HG02970 (cell line): ENCODE measurements around the gene ZC3H18.

Experiments
- ATAC-seq: cut with Tn5 transposase; IDR thresholded peaks from one replicate; pipeline ENCODE4 v1.9.1; 2021; ENCODE audit warnings: mild to moderate bottlenecking, moderate library complexity, moderate number of reproducible peaks; ENCODE audit not compliant: unreplicated experiment, low FRiP score

Gene ZC3H18

GRCh38 chr16:88650749-88651275 lies 80.6 kb downstream of the ZC3H18 start, which contains the start of gene CYBA:
CYBA (minus strand) TSS chr16:88651053; CDS start chr16:88651013, 40 bp downstream.
- peak; percentile 53 for ATAC-seq

DNA sequence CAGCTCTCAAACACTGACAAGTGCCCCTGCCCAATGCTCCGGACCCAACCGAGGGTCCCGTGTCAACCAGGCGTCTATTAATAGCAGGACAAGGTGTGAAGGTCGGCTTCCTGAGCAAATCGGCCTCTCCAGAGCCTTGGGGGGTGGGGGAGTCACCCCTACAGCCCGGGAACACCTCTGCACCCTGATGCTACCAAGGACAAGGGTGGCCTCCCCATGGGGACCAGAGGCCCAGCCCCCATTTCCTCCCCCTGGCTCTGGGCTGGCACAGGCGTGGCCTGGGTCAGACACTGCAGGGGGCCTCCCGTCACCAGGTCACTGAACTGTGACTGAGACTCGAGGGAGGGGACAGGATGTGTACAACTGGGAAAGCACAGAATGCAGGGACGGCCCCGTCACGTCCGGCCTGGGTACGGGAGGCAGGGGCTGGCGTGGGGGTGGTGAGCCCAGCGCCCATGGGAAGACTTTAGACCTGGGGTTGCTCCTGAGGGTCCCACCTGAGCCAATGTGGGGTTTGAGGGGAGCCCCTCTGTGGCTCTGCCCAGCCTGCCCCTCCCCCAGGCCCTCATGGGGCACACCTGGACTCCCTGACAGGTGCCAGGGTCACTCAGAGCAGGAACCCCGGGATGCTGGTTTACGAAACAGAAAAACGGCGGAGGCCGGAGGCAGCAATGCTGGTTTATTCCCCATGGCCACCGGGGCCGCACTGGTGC lies 81.2 kb downstream of the ZC3H18 start:
- peak; percentile 65 for ATAC-seq

- ATAC-seq = no peak
These were observed 82.0 kb downstream of the ZC3H18 start for GRCh38 chr16:88651989-88652761.

- ATAC-seq = no peak
These were observed 82.5 kb downstream of the ZC3H18 start for GRCh38 chr16:88652762-88653063.

DNA sequence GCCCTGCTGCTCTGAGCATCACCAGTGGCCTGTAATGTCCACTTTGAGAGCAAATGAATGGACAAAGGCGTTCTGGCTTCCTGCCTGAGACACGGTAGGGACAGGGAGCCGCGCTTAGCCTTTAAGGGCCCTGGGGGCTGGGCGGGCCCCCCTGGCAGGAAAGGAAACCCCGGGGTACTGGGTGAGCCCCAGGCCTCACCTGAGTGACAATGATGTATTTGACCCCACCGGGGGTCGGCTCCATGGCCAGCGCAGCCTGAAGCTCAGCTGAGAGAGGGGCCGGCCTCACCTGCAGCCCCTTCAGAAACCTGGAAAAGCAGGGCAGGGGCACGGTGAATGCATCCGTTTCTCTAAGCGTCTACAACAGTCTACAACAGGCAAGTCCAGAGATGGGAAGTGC lies 82.9 kb downstream of the ZC3H18 start:
- no peak for ATAC-seq

DNA sequence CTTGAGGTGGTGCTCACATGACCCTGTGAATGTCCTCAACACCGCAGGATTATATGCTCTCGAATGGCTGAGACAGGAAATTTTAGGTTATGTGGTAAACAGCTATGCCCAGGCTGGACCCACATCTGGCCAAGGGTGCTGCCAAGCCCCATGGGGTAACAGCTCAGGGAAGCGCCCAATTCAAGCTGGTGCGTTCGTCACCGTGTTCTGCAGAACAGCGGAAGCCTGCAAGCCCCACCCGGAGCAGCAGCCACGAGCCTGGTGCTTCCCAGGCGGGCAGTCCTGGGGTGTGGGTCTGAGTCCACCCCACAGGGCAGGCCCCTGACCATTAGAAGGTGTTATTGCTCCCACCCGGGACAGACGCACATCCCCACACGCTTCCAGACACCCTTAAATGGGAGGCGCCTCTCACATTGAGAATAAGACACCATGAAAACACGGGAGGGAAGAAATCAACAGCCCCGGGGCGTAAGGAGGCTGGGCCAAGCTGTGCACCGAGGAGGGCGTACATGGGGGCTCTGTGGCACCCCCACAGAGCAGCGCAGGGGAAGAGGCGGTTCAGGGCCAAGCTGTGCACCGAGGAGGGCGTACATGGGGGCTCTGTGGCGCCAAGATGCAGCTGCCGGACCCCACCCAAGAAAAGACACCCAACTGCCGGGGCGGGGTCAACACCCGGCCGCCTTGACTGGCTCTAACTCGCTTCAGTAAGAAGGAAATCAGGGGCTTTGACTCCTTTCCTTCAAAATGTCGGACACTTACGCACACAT lies 83.6 kb downstream of the ZC3H18 start:
- ATAC-seq = no peak

GRCh38 chr16:88654363-88655052 lies 84.3 kb downstream of the ZC3H18 start:
- ATAC-seq = no peak

DNA sequence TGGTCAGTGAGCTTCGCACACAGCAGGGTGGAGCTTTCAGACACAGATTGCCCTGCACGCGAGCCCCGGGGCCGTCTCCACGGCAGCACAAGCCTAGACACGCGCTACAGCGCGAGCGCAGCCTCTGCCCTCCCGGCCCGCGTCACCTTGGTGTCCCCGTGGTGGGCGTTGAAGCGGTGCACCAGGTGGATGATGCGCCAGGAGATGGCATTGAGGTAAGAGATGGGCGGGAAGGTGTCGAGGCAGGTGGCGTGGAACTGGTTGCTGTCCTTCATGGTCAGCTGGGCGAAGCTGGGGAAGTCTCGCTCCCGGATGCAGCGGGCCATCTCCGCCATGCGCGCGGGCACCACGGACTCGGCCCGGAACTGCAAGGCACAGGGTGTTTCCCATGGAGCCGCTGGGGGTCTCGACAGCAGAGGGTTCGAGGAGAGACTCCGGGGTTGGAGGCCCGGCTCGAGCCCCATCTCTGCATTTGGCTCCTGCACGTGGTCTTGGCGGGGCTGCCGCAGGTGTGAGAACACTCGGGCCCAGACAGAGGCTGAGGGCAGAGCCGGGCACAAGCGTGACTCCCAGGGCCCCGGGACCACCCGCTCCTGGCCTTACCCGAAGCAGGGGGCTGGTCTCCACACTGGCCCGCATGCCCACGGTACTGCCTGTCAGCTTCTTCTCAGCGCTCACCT lies 85.0 kb downstream of the ZC3H18 start:
- no peak for ATAC-seq

DNA sequence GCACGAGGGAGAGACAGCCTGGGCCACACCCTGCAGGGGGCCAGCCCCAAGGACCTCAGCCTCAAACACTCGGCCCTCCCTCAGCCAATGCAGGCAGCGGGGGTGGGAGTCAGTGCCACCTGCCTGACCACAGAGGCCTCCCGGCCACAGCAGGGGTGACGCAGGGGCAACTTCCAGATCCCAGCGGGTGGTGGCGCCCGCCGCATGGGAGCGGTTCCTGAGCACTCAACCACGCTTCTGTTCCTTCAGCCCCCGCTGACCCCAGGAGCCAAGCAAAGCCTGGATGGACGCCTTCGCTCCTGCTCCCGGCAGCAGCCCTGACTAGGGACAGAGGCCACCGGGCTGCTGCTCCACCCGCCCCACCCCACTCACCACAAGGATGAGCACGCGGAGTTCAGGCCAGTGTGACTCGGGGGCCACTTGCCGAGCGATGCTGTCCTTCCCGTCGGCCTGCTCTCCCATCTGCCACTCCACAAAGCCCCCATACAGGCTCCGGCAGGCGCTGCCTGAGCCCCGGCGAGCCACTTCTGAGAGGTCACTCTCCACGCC lies 85.6 kb downstream of the ZC3H18 start:
- ATAC-seq = no peak

DNA sequence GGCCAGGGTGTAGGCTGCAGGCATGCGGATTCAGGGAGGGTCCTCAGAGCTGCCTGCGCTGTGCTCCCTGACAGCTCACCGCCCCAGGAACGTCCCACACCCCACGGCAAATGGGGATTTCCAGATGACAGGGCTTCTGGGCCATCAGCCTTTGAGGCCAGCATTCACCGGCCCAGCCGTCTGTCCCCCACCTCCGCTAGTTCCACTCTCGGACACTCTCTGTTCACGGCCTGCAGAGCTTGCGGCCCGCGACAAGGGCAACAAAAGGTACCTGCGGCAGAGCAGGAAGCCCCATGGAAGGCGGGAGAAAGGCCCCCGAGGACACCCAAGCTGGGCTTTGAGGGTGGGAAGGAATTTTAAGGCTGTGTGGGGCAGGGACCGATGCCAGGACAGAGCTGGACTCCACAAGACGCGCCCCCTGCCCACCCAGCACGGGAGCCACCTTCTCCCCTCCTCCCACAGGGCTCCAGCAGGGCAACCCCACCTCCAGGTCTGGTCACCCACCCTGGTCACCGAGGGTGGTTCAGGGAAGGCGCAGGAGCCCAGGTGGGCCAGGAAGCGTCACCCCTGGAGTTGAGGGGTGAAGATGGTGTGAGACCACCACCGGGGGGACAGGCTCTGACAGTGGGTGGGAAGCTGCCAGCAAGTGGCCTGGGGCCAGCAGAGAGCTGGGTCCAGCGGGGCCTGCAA lies 86.2 kb downstream of the ZC3H18 start:
- ATAC-seq = no peak

DNA sequence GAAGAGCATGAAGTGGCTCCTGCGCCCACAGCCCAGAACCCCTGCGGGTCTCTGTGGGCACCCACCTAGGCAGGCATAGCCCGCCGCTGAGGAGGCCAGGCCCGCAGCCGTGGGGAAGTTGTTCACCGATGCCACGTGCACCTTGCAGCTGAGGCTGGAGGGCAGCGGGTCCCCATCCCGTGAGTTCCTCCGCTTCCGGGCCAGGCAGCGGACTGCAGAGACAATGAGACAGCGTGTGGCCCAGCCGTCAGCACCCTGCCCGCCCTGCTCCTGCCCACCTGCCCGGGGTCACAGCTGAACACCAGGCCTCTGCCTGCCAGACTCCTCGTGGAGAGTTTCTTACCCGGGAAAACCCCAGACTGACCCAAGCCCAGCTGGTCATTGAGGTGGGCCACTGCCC lies 87.2 kb downstream of the ZC3H18 start:
- no peak for ATAC-seq

- ATAC-seq = no peak
These were observed 88.5 kb downstream of the ZC3H18 start for GRCh38 chr16:88658714-88659113.

- ATAC-seq = no peak
These were observed 89.0 kb downstream of the ZC3H18 start for GRCh38 chr16:88659160-88659559.

DNA sequence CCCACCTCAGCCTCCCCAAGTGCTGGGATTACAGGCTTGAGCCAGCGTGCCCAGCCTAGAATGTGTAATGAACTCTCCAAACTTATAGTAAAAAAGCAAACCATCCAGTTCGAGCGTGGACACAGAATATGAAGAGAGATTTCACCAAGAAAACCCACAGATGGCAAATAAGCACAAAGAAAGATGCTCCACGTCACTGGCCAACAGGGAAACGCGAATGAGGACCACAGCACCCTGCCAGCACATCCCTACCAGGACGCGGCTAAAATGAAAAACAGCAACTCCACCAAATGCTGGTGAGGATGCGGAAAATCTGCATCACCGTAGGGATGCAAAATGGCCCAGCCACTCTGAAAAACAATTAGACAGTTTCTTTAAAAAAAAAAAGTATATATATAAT lies 91.3 kb downstream of the ZC3H18 start:
- no peak for ATAC-seq

GRCh38 chr16:88662222-88662842 lies 92.1 kb downstream of the ZC3H18 start:
- peak; percentile 0 for ATAC-seq

- ATAC-seq = peak; percentile 93
These were observed 92.8 kb downstream of the ZC3H18 start, which contains the start of gene MVD for GRCh38 chr16:88662843-88663606. MVD (minus strand) TSS chr16:88663091; CDS start chr16:88663080, 11 bp downstream.

GRCh38 chr16:88665148-88665547 lies 94.9 kb downstream of the ZC3H18 start:
- ATAC-seq = no peak

DNA sequence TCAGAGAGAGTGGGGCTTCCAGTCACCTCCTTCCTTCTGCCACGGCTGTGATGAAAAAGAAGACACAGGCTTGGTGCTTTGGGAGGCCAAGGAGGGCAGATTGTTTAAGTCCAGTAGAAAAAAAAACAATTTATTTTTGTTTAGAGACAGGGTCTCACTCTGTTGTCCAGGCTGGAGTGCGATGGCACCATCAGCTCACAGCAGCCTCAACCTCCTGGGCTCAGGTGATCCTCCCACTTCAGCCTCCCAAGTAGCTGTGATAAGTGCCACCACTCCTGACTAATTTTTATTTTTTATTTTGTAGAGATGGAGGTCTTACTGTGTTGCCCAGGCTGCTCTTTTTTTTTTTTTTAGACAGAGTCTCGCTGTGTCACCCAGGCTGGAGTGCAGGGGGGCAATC lies 95.4 kb downstream of the ZC3H18 start:
- ATAC-seq = no peak
